ENCODE data around the gene GNRHR.

GNRHR gene

GRCh38 chr4:67697860-67698687 lies 56.1 kb downstream of the GNRHR start:
- no peak for DNase-seq

- DNase-seq, result no peak
Measured at GRCh38 chr4:67696061-67696460, 58.1 kb downstream of the GNRHR start.

- no peak for DNase-seq
Measured at GRCh38 chr4:67694662-67695061, 59.5 kb downstream of the GNRHR start.

GRCh38 chr4:67691328-67691727 lies 62.9 kb downstream of the GNRHR start:
- no peak for DNase-seq
